ENCODE results near the gene RPUSD1.

- TF ChIP-seq, protein P1, sequence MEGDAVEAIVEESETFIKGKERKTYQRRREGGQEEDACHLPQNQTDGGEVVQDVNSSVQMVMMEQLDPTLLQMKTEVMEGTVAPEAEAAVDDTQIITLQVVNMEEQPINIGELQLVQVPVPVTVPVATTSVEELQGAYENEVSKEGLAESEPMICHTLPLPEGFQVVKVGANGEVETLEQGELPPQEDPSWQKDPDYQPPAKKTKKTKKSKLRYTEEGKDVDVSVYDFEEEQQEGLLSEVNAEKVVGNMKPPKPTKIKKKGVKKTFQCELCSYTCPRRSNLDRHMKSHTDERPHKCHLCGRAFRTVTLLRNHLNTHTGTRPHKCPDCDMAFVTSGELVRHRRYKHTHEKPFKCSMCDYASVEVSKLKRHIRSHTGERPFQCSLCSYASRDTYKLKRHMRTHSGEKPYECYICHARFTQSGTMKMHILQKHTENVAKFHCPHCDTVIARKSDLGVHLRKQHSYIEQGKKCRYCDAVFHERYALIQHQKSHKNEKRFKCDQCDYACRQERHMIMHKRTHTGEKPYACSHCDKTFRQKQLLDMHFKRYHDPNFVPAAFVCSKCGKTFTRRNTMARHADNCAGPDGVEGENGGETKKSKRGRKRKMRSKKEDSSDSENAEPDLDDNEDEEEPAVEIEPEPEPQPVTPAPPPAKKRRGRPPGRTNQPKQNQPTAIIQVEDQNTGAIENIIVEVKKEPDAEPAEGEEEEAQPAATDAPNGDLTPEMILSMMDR (IDR thresholded peaks at IDR 0.05; ENCODE audit: low read length), result no peak
- no peak for TF ChIP-seq EZH2 (IDR thresholded peaks at IDR 0.05; ENCODE audit: borderline replicate concordance, low read length)
Observed at GRCh38 chr16:814974-815373, 26.8 kb upstream of the RPUSD1 start.

Data from OCI-LY1 (cell line).